HepG2 (cell line): ENCODE measurements around the gene ADAM22. TPM values are rescaled to one million over a fixed set of nuclear protein-coding genes. Genes with fewer than 3 reads are reported as not detected.

Experiments
- ATAC-seq: fragments of 200-7000 bp; cut with Tn5 transposase; 3 replicates; pipeline ENCODE4 v1.9.1; 2020; ENCODE audit warnings: mild to moderate bottlenecking, moderate library complexity
- BruUV-seq: library from RNA; stranded (reverse); fragments of 400-500 nt; replicated peaks from 2 replicates; lab custom pipeline; 2021; lab: Mats Ljungman, UMichigan
- CTCF ChIA-PET: fragments of 300-600 bp; formaldehyde crosslinking; extraction: SDS; loops from one replicate; lab custom pipeline; 2021; ENCODE audit warnings: low total read pairs, inconsistent platforms, low intra/inter-chr PET ratio; lab: Yijun Ruan, JAX
- POLR2A ChIA-PET: fragments of 350-600 bp; sonication (Branson Sonifier 250); formaldehyde crosslinking; loops from one replicate; lab custom pipeline; 2020; ENCODE audit warnings: antibody characterized with exemption, inconsistent platforms; lab: Yijun Ruan, JAX
- DNase-seq: peaks from one replicate; pipeline ENCODE4 v3.0.0-alpha.2; 2015; ENCODE audit warnings: low spot score
- FAIRE-seq: peaks from 3 replicates; lab custom pipeline; 2011; peaks lifted over from hg19 to GRCh38; lab: Jason Lieb, UNC
- H2AFZ ChIP-seq: one replicate; pipeline ENCODE4 v1.6.1; 2011; ENCODE audit warnings: low read length, inconsistent platforms
- H3K27ac ChIP-seq: fragments of 300-600 bp; 3 replicates; pipeline ENCODE4 v1.8.0; 2011; ENCODE audit warnings: mixed run types, mild to moderate bottlenecking, mixed read lengths, low read length, inconsistent platforms; ENCODE audit not compliant: insufficient read depth; ENCODE audit errors: extremely low read length
- H3K27me3 ChIP-seq, 2 experiments: fragments of 200-600 bp in 1 of 2; 2 replicates in 1 of 2; 3 replicates in 1 of 2; pipeline versions ENCODE4 v1.6.0 to v1.8.0; 2011; ENCODE audit warnings: low read length in 2 of 2, mild to moderate bottlenecking in 2 of 2, moderate library complexity in 2 of 2, inconsistent platforms in 1 of 2; ENCODE audit not compliant: insufficient read depth in 2 of 2, control insufficient read depth in 1 of 2
- H3K36me3 ChIP-seq, 2 experiments: fragments of 200-600 bp in 1 of 2; replicated peaks in 1 of 2; 2 replicates in 1 of 2; 3 replicates in 1 of 2; pipeline versions ENCODE4 v1.5.1 to v1.8.0; 2011; ENCODE audit warnings: low read length in 2 of 2, inconsistent platforms in 1 of 2; ENCODE audit not compliant: insufficient read depth in 2 of 2, control insufficient read depth in 1 of 2
- H3K4me1 ChIP-seq: 2 replicates; pipeline ENCODE4 v1.5.1; 2012; ENCODE audit warnings: low read length, inconsistent platforms; ENCODE audit not compliant: insufficient read depth
- H3K4me2 ChIP-seq: 2 replicates; pipeline ENCODE4 v1.6.0; 2011; ENCODE audit warnings: low read depth, low read length, inconsistent platforms
- H3K4me3 ChIP-seq, 3 experiments: fragments of 200-600 bp in 1 of 3; sonication (generic), shearing (Covaris generic) in 1 of 3; replicated peaks in 1 of 3; 2 replicates each; pipeline ENCODE4 v1.5.1; 2011 to 2016; ENCODE audit warnings: low read length in 3 of 3, inconsistent platforms in 2 of 3, low read depth in 2 of 3, mild to moderate bottlenecking in 2 of 3, control low read depth in 1 of 3, mixed read lengths in 1 of 3; ENCODE audit not compliant: insufficient read depth in 1 of 3
- H3K79me2 ChIP-seq: one replicate; pipeline ENCODE4 v1.6.1; 2011; ENCODE audit warnings: low read length, inconsistent platforms; ENCODE audit not compliant: insufficient read depth
- H3K9ac ChIP-seq: 2 replicates; pipeline ENCODE4 v1.6.0; 2011; ENCODE audit warnings: mild to moderate bottlenecking, low read depth, low read length, inconsistent platforms; ENCODE audit not compliant: insufficient read depth
- H3K9me3 ChIP-seq: 2 replicates; pipeline ENCODE4 v1.5.1; 2012; ENCODE audit warnings: mild to moderate bottlenecking, low read length
- H4K20me1 ChIP-seq: 2 replicates; pipeline ENCODE4 v1.6.0; 2011; ENCODE audit warnings: inconsistent platforms, mild to moderate bottlenecking, low read length, moderate library complexity; ENCODE audit not compliant: insufficient read depth
- DBP ChIP-seq: sonication (generic); formaldehyde crosslinking; IDR thresholded peaks from 2 replicates; pipeline ENCODE4 v1.4.0; 2020; ENCODE audit warnings: missing genetic modification reagents; ENCODE audit errors: not compliant biosample characterization
- POGZ ChIP-seq: sonication (generic); formaldehyde crosslinking; IDR thresholded peaks from 2 replicates; pipeline ENCODE4 v1.4.0; 2020; ENCODE audit warnings: mild to moderate bottlenecking, missing genetic modification reagents
- RAD21 ChIP-seq: fragments of 450-650 bp; formaldehyde crosslinking; IDR thresholded peaks from 2 replicates; pipeline ENCODE4 v1.5.0; 2020; ENCODE audit warnings: mild to moderate bottlenecking
- SIX4 ChIP-seq: sonication (generic); formaldehyde crosslinking; IDR thresholded peaks from 2 replicates; pipeline ENCODE4 v1.4.0; 2020; ENCODE audit warnings: missing genetic modification reagents
- TCF7 ChIP-seq: sonication (generic); IDR thresholded peaks from 2 replicates; pipeline ENCODE4 v1.6.1; 2016; ENCODE audit warnings: antibody characterized with exemption, low read depth
- ZNF138 ChIP-seq: sonication (generic); formaldehyde crosslinking; IDR thresholded peaks from 2 replicates; pipeline ENCODE4 v1.5.0; 2020; ENCODE audit warnings: mild to moderate bottlenecking, low read depth, missing genetic modification reagents
- in situ Hi-C: cut with HindIII; loops from 2 replicates; pipeline ENCODE4 v1.10.0; 2017; ENCODE audit warnings: low pct_unique_long_range_greater_than_20kb; ENCODE audit not compliant: extremely low pct_ligation_motif_present
- intact Hi-C: fragments of 100-400 bp; cut with micrococcal nuclease; formaldehyde crosslinking; loops from one replicate; pipeline ENCODE4 v1.10.0; 2022; ENCODE audit not compliant: unreplicated experiment
- polyA plus RNA-seq, 8 experiments: library from polyadenylated mRNA; depleted of rRNA in 3 of 8; stranded (reverse) in 7 of 8; unstranded in 1 of 8; fragments of >200 nt; fragmentation: Illumina TruSeq in 4 of 8; extraction: Trizol in 4 of 8; gene quantifications; 2 replicates each; pipeline versions ENCODE4 v1.2.1 to v1.2.3, GENCODE V29; 2011 to 2016; ENCODE audit warnings: low read depth in 4 of 8, missing spikeins in 1 of 8, mixed read lengths in 1 of 8; ENCODE audit not compliant: insufficient read depth in 1 of 8
- total RNA-seq, 5 experiments: library from RNA; depleted of rRNA; stranded (reverse); fragments of >200 nt; fragmentation: Illumina TruSeq; extraction: Trizol; gene quantifications; 2 replicates each; pipeline ENCODE4 v1.2.3, GENCODE V29; 2016; ENCODE audit warnings: low read depth in 1 of 5
- TF ChIP-seq, protein P1 (sequence below): fragments of 450-650 bp; IDR thresholded peaks from 2 replicates; pipeline ENCODE4 v1.6.1; 2016
- TF ChIP-seq, protein P2 (sequence below): sonication (generic); formaldehyde crosslinking; IDR thresholded peaks from 2 replicates; pipeline ENCODE4 v1.9.0; 2021; ENCODE audit warnings: missing genetic modification reagents, mild to moderate bottlenecking, borderline replicate concordance

The ADAM22 gene
- total and polyA plus RNA-seq, 2 of the 13 experiments (the other 11 are each of a cell fraction or from before 2014, with no cell fraction given): 1.9 to 6.7 TPM

DNA sequence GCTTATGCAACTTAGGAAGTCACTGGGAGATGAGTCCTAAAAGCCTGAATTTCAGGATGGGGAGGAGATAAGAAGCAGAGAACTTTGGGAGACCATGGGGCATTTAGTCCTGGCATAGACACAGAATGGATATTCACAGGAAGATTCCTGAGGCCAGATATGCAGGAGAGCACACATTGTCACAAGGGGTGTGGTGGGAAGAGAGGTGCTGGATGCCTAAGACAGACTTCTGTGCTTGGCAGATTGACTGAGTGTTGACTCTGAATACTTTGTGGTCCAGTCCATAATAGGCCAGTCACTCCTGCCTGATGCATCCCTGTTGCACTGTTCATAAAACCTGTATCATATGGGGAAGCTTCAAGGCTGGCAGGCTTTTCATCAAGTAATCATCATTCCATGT lies 267.3 kb downstream of the ADAM22 start:
- DNase-seq (no peak), ATAC-seq (no peak), FAIRE-seq (no peak)
- no peaks in the 10 kb centered on the region for H3K4me1 ChIP-seq
- intact Hi-C loops: no loop called here
- no peaks in the 10 kb centered on the region for H3K9me3 ChIP-seq
- no peaks in the 10 kb centered on the region for H4K20me1 ChIP-seq
- H3K4me3 ChIP-seq: no peak overlapping the region
- no peak overlapping the region for H2AFZ ChIP-seq
- POLR2A ChIA-PET: no interaction called here
- no TSS peak for BruUV-seq
- CTCF ChIA-PET: no interaction called here
- no peaks in the 10 kb centered on the region for H3K79me2 ChIP-seq
- no peaks in the 10 kb centered on the region for H3K36me3 ChIP-seq
- H3K27me3 ChIP-seq: peaks cover 0 to 2% of the 10 kb centered on the region in 2 experiments; a peak in 1 of 5 replicates
- no peak overlapping the region for H3K27ac ChIP-seq
- in situ Hi-C loops: no loop called here
- no peak overlapping the region for H3K4me2 ChIP-seq
- TF ChIP-seq POGZ: no peak
- no peak for TF ChIP-seq SIX4 (CRISPR knock-in tag)
- TF ChIP-seq ZNF138: no peak
- no peak for TF ChIP-seq TCF7
- TF ChIP-seq, protein P1, sequence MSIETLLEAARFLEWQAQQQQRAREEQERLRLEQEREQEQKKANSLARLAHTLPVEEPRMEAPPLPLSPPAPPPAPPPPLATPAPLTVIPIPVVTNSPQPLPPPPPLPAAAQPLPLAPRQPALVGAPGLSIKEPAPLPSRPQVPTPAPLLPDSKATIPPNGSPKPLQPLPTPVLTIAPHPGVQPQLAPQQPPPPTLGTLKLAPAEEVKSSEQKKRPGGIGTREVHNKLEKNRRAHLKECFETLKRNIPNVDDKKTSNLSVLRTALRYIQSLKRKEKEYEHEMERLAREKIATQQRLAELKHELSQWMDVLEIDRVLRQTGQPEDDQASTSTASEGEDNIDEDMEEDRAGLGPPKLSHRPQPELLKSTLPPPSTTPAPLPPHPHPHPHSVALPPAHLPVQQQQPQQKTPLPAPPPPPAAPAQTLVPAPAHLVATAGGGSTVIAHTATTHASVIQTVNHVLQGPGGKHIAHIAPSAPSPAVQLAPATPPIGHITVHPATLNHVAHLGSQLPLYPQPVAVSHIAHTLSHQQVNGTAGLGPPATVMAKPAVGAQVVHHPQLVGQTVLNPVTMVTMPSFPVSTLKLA: no peak
- TF ChIP-seq, protein P2, sequence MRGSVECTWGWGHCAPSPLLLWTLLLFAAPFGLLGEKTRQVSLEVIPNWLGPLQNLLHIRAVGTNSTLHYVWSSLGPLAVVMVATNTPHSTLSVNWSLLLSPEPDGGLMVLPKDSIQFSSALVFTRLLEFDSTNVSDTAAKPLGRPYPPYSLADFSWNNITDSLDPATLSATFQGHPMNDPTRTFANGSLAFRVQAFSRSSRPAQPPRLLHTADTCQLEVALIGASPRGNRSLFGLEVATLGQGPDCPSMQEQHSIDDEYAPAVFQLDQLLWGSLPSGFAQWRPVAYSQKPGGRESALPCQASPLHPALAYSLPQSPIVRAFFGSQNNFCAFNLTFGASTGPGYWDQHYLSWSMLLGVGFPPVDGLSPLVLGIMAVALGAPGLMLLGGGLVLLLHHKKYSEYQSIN (CRISPR knock-in tag): no peak
- TF ChIP-seq DBP (CRISPR knock-in tag): no peak
- no peak for TF ChIP-seq RAD21 (CRISPR knock-in tag)
- no peak overlapping the region for H3K9ac ChIP-seq
